B cell (primary cell): ENCODE results near the gene RAB4A.

Experiments used
- CTCF ChIP-seq: fragments of 200-600 bp; IDR thresholded peaks from one replicate; pipeline ENCODE4 v1.8.0; 2022; ENCODE audit warnings: antibody characterized with exemption, mild to moderate bottlenecking
- EZH2 ChIP-seq: IDR thresholded peaks from 2 replicates; pipeline ENCODE4 v1.6.1; 2012; ENCODE audit warnings: borderline replicate concordance, low read depth, mild to moderate bottlenecking, moderate library complexity, low read length; ENCODE audit not compliant: insufficient read depth, poor library complexity, severe bottlenecking

GRCh38 chr1:229244091-229244490 is 26.8 kb upstream of the RAB4A start:
- TF ChIP-seq CTCF (no peak), EZH2 (no peak)
